CD8-positive, alpha-beta memory T cell (primary cell): Measurements from ENCODE around the gene CECR2. TPM values are rescaled to one million over a fixed set of nuclear protein-coding genes. Genes with fewer than 3 reads are reported as not detected.
"Not testable (repeated sequence)": the region's sequence is repeated elsewhere in the genome, so short reads cannot be mapped to it uniquely, and the experiment has no call there.

Experiments
- CTCF ChIA-PET: fragments of 350-600 bp; sonication (Branson Sonifier 250); formaldehyde crosslinking; loops from one replicate; lab custom pipeline; 2021; ENCODE audit warnings: antibody characterized with exemption; lab: Charles Lee
- POLR2A ChIA-PET: fragments of 350-600 bp; sonication (Branson Sonifier 250); formaldehyde crosslinking; loops from one replicate; lab custom pipeline; 2021; ENCODE audit warnings: antibody characterized with exemption; lab: Charles Lee
- DNase-seq, 5 donors: peaks; one replicate each; pipeline versions ENCODE4 v3.0.0 to v3.0.0-alpha.2; 2020 to 2022; ENCODE audit warnings: mixed read lengths in 1 of 5
- H3K27ac ChIP-seq: one replicate; pipeline ENCODE4 v1.7.0; 2013; ENCODE audit warnings: low read depth, mild to moderate bottlenecking, low read length, moderate library complexity
- H3K27me3 ChIP-seq: 2 replicates; pipeline ENCODE4 v1.7.0; 2013; ENCODE audit warnings: low read length, mild to moderate bottlenecking; ENCODE audit not compliant: insufficient read depth, poor library complexity, severe bottlenecking
- H3K36me3 ChIP-seq: 2 replicates; pipeline ENCODE4 v1.7.0; 2013; ENCODE audit warnings: mild to moderate bottlenecking, low read length, moderate library complexity; ENCODE audit not compliant: insufficient read depth
- H3K4me1 ChIP-seq: 2 replicates; pipeline ENCODE4 v1.7.0; 2013; ENCODE audit warnings: mild to moderate bottlenecking, low read length, moderate library complexity; ENCODE audit not compliant: insufficient read depth
- H3K4me3 ChIP-seq: 2 replicates; pipeline ENCODE4 v1.7.0; 2013; ENCODE audit warnings: mild to moderate bottlenecking, low read length
- H3K9me3 ChIP-seq: 2 replicates; pipeline ENCODE4 v1.7.0; 2013; ENCODE audit warnings: mild to moderate bottlenecking, low read length
- H3K27ac Mint-ChIP-seq, 8 donors: one replicate each; pipeline ENCODE4 v1.8.0; 2020 to 2021; ENCODE audit warnings: mixed read lengths in 8 of 8, mild to moderate bottlenecking in 6 of 8, inconsistent platforms in 3 of 8, moderate library complexity in 3 of 8
- H3K27me3 Mint-ChIP-seq, 2 donors: one replicate each; pipeline ENCODE4 v1.8.0; 2020 to 2021; ENCODE audit warnings: mixed read lengths in 2 of 2, mild to moderate bottlenecking in 1 of 2, moderate library complexity in 1 of 2
- H3K36me3 Mint-ChIP-seq, 3 donors: one replicate each; pipeline ENCODE4 v1.8.0; 2020 to 2021; ENCODE audit warnings: mixed read lengths in 3 of 3, inconsistent platforms in 1 of 3, mild to moderate bottlenecking in 1 of 3
- H3K4me1 Mint-ChIP-seq, 3 donors: one replicate each; pipeline ENCODE4 v1.8.0; 2020 to 2021; ENCODE audit warnings: mixed read lengths in 3 of 3, inconsistent platforms in 1 of 3, mild to moderate bottlenecking in 1 of 3
- H3K4me3 Mint-ChIP-seq, 7 donors: one replicate each; pipeline ENCODE4 v1.8.0; 2020 to 2021; ENCODE audit warnings: mixed read lengths in 7 of 7, mild to moderate bottlenecking in 6 of 7, moderate library complexity in 4 of 7, inconsistent platforms in 2 of 7
- H3K9me3 Mint-ChIP-seq, 5 donors: one replicate each; pipeline ENCODE4 v1.8.0; 2020 to 2022; ENCODE audit warnings: mixed read lengths in 5 of 5, mild to moderate bottlenecking in 3 of 5, moderate library complexity in 2 of 5, inconsistent platforms in 1 of 5
- polyA plus RNA-seq: library from polyadenylated mRNA; unstranded; fragments of 300-500 nt; fragmentation: Illumina TruSeq; gene quantifications from one replicate; pipeline ENCODE4 v1.2.3, GENCODE V29; 2021
- total RNA-seq, 2 experiments: library from RNA; stranded (reverse); gene quantifications; one replicate each; pipeline ENCODE4 v1.2.3, GENCODE V29; 2021

Gene CECR2
- total and polyA plus RNA-seq, 3 experiments from 2014 or later, result not detected

GRCh38 chr22:17559188-17559587, 189.9 kb downstream of the CECR2 start:
- no peak overlapping the region for H3K27ac Mint-ChIP-seq
- DNase-seq, result no peak
- H3K9me3 Mint-ChIP-seq, result no peaks in the 10 kb centered on the region
- no peak overlapping the region for H3K4me3 Mint-ChIP-seq
- H3K36me3 ChIP-seq, result no peaks in the 10 kb centered on the region
- no peaks in the 10 kb centered on the region for H3K9me3 ChIP-seq
- ChIA-PET POLR2A (interaction anchor here (0.7 kb wide), 1 partner anchor 468 kb away, joined by 3 read pairs; no protein-coding TSS in a partner anchor), CTCF (no interaction called here)
- H3K36me3 Mint-ChIP-seq, result peaks cover 0 to 2% (median 0%) of the 10 kb centered on the region in 3 donors
- no peaks in the 10 kb centered on the region for H3K4me1 ChIP-seq
- no peaks in the 10 kb centered on the region for H3K4me1 Mint-ChIP-seq
- H3K4me3 ChIP-seq, result no peak overlapping the region
- H3K27ac ChIP-seq, result no peak overlapping the region
- peaks cover 4 to 7% of the 10 kb centered on the region in 2 donors for H3K27me3 Mint-ChIP-seq
- H3K27me3 ChIP-seq, result no peaks in the 10 kb centered on the region

- H3K27me3 Mint-ChIP-seq, result peaks cover 2 to 12% of the 10 kb centered on the region in 2 donors
- Histone ChIP-seq H3K36me3 (no peaks in the 10 kb centered on the region), H3K4me3 (no peak within 1 kb of the TSS), H3K27me3 (no peaks in the 10 kb centered on the region), H3K27ac (no peak within 1 kb of the TSS), H3K9me3 (no peaks in the 10 kb centered on the region), H3K4me1 (no peaks in the 10 kb centered on the region)
- no peaks in the 10 kb centered on the region for H3K4me1 Mint-ChIP-seq
- POLR2A ChIA-PET, result no interaction called here
- CTCF ChIA-PET, result no interaction called here
- H3K36me3 Mint-ChIP-seq, result peaks cover 0 to 2% (median 0%) of the 10 kb centered on the region in 3 donors
- no peaks in the 10 kb centered on the region for H3K9me3 Mint-ChIP-seq
- no peak within 1 kb of the TSS for H3K4me3 Mint-ChIP-seq
- DNase-seq, result no peak
- H3K27ac Mint-ChIP-seq, result no peak within 1 kb of the TSS
These were observed 193.9 kb downstream of the CECR2 start, which contains the start of gene SLC25A18 for GRCh38 chr22:17562906-17563870. Gene SLC25A18, plus strand, starts transcription at chr22:17563498. Its CDS starts 16,447 bp downstream, at chr22:17579945.

- DNase-seq, result no peak
- Mint-ChIP-seq H3K4me1 (no peaks in the 10 kb centered on the region), H3K36me3 (peaks cover 0 to 1% (median 0%) of the 10 kb centered on the region in 3 donors), H3K4me3 (no peak overlapping the region), H3K27ac (no peak overlapping the region), H3K27me3 (peaks cover 2 to 10% of the 10 kb centered on the region in 2 donors), H3K9me3 (no peaks in the 10 kb centered on the region)
- H3K4me3 ChIP-seq, result no peak overlapping the region
- H3K9me3 ChIP-seq, result no peaks in the 10 kb centered on the region
- no peaks in the 10 kb centered on the region for H3K4me1 ChIP-seq
- POLR2A ChIA-PET, result no interaction called here
- no peak overlapping the region for H3K27ac ChIP-seq
- CTCF ChIA-PET, result no interaction called here
- no peaks in the 10 kb centered on the region for H3K27me3 ChIP-seq
- no peaks in the 10 kb centered on the region for H3K36me3 ChIP-seq
These were observed 194.7 kb downstream of the CECR2 start for GRCh38 chr22:17563936-17564391.

- H3K4me1 Mint-ChIP-seq, H3K36me3 ChIP-seq, DNase-seq, CTCF ChIA-PET, H3K36me3 Mint-ChIP-seq, H3K9me3 ChIP-seq, H3K27ac ChIP-seq, H3K4me3 Mint-ChIP-seq, H3K9me3 Mint-ChIP-seq, POLR2A ChIA-PET, H3K4me1 ChIP-seq, H3K27me3 ChIP-seq, H3K4me3 ChIP-seq: not testable (repeated sequence)
- Mint-ChIP-seq H3K27me3 (peaks cover 10 to 25% of the 10 kb centered on the region in 2 donors), H3K27ac (peak overlapping the region in 1 of 8 donors; percentile 40)
These were observed 196.9 kb downstream of the CECR2 start for GRCh38 chr22:17566016-17566687.

- POLR2A ChIA-PET, result no interaction called here
- DNase-seq, result no peak
- no peak overlapping the region for H3K4me3 Mint-ChIP-seq
- Histone ChIP-seq H3K27me3 (no peaks in the 10 kb centered on the region), H3K9me3 (no peaks in the 10 kb centered on the region), H3K27ac (no peak overlapping the region), H3K4me1 (no peaks in the 10 kb centered on the region), H3K4me3 (no peak overlapping the region), H3K36me3 (no peaks in the 10 kb centered on the region)
- no peaks in the 10 kb centered on the region for H3K4me1 Mint-ChIP-seq
- H3K9me3 Mint-ChIP-seq, result no peaks in the 10 kb centered on the region
- peak overlapping the region in 1 of 8 donors; percentile 40 for H3K27ac Mint-ChIP-seq
- no peaks in the 10 kb centered on the region for H3K36me3 Mint-ChIP-seq
- CTCF ChIA-PET, result no interaction called here
- H3K27me3 Mint-ChIP-seq, result peaks cover 10 to 28% of the 10 kb centered on the region in 2 donors
These were observed 197.5 kb downstream of the CECR2 start for GRCh38 chr22:17566776-17567175.

- no peak for DNase-seq
- H3K36me3 ChIP-seq, result no peaks in the 10 kb centered on the region
- no peaks in the 10 kb centered on the region for H3K4me1 ChIP-seq
- Mint-ChIP-seq H3K9me3 (no peaks in the 10 kb centered on the region), H3K36me3 (no peaks in the 10 kb centered on the region), H3K27me3 (peaks cover 13 to 32% of the 10 kb centered on the region in 2 donors), H3K4me3 (no peak overlapping the region), H3K4me1 (no peaks in the 10 kb centered on the region), H3K27ac (no peak overlapping the region)
- no peaks in the 10 kb centered on the region for H3K27me3 ChIP-seq
- no peak overlapping the region for H3K27ac ChIP-seq
- H3K4me3 ChIP-seq, result no peak overlapping the region
- no peaks in the 10 kb centered on the region for H3K9me3 ChIP-seq
- ChIA-PET POLR2A (interaction anchor here (0.6 kb wide), 1 partner anchor 70 kb away, joined by 4 read pairs; no protein-coding TSS in a partner anchor), CTCF (no interaction called here)
These were observed 200.8 kb downstream of the CECR2 start for GRCh38 chr22:17569971-17570511.

- peaks cover 13 to 30% of the 10 kb centered on the region in 2 donors for H3K27me3 Mint-ChIP-seq
- Histone ChIP-seq H3K9me3 (no peaks in the 10 kb centered on the region), H3K27me3 (no peaks in the 10 kb centered on the region), H3K27ac (no peak overlapping the region), H3K4me1 (no peaks in the 10 kb centered on the region), H3K36me3 (no peaks in the 10 kb centered on the region), H3K4me3 (no peak overlapping the region)
- DNase-seq, result no peak
- H3K4me3 Mint-ChIP-seq, result no peak overlapping the region
- POLR2A ChIA-PET, result no interaction called here
- H3K9me3 Mint-ChIP-seq, result no peaks in the 10 kb centered on the region
- no peaks in the 10 kb centered on the region for H3K36me3 Mint-ChIP-seq
- no peaks in the 10 kb centered on the region for H3K4me1 Mint-ChIP-seq
- H3K27ac Mint-ChIP-seq, result no peak overlapping the region
- CTCF ChIA-PET, result no interaction called here
These were observed 201.8 kb downstream of the CECR2 start for GRCh38 chr22:17570851-17571631.
